ENCODE measurements around the gene OGFOD2.

DNA sequence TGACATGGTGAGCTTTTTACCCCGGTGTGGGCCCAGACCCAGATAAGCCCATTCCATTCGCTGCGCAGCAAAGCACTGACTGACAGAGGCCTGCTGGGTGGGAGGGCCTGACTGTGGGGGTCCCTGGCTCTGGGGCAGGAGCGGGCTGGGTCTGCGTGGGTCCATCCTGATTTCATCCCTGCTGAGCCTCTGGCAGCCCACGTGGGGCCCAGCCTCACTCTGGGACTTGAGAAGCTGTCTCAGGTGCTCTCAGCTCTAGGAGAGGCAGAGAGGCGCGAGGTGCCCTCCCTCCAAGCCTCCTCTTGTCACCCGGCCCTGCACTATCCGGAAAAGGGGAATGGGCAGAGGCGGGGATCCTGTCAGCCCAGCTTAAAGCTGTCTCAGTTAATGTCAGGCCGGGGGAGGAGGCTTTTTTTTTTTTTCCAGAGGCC is 9.7 kb upstream of the OGFOD2 start:
- no peak for TF ChIP-seq POLR2AphosphoS5 (IDR thresholded peaks at IDR 0.05; ENCODE audit: control insufficient read depth, insufficient read depth, low read depth, low read length)
- no peak for TF ChIP-seq CHD4 (IDR thresholded peaks at IDR 0.05; ENCODE audit: insufficient read depth, insufficient replicate concordance, low read depth, low read length, poor library complexity, severe bottlenecking)
- no peak for TF ChIP-seq EGR1 (conservative IDR thresholded peaks at IDR 0.05)
- TF ChIP-seq HNRNPK (IDR thresholded peaks at IDR 0.05; ENCODE audit: low read depth, low read length, poor library complexity, severe bottlenecking), result no peak
- TF ChIP-seq ZNF174 (CRISPR knock-in tag; IDR thresholded peaks at IDR 0.05), result no peak
- TF ChIP-seq, protein P1, sequence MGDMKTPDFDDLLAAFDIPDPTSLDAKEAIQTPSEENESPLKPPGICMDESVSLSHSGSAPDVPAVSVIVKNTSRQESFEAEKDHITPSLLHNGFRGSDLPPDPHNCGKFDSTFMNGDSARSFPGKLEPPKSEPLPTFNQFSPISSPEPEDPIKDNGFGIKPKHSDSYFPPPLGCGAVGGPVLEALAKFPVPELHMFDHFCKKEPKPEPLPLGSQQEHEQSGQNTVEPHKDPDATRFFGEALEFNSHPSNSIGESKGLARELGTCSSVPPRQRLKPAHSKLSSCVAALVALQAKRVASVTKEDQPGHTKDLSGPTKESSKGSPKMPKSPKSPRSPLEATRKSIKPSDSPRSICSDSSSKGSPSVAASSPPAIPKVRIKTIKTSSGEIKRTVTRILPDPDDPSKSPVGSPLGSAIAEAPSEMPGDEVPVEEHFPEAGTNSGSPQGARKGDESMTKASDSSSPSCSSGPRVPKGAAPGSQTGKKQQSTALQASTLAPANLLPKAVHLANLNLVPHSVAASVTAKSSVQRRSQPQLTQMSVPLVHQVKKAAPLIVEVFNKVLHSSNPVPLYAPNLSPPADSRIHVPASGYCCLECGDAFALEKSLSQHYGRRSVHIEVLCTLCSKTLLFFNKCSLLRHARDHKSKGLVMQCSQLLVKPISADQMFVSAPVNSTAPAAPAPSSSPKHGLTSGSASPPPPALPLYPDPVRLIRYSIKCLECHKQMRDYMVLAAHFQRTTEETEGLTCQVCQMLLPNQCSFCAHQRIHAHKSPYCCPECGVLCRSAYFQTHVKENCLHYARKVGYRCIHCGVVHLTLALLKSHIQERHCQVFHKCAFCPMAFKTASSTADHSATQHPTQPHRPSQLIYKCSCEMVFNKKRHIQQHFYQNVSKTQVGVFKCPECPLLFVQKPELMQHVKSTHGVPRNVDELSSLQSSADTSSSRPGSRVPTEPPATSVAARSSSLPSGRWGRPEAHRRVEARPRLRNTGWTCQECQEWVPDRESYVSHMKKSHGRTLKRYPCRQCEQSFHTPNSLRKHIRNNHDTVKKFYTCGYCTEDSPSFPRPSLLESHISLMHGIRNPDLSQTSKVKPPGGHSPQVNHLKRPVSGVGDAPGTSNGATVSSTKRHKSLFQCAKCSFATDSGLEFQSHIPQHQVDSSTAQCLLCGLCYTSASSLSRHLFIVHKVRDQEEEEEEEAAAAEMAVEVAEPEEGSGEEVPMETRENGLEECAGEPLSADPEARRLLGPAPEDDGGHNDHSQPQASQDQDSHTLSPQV (IDR thresholded peaks at IDR 0.05), result no peak
- no peak for TF ChIP-seq CAMTA2 (CRISPR knock-in tag; conservative IDR thresholded peaks at IDR 0.05)
- TF ChIP-seq CBX2 (IDR thresholded peaks at IDR 0.05; ENCODE audit: insufficient read depth, low read length, poor library complexity, severe bottlenecking), result no peak
- no peak for TF ChIP-seq RUNX1 (IDR thresholded peaks at IDR 0.05; ENCODE audit: low read depth)
- TF ChIP-seq TAF1 (IDR thresholded peaks at IDR 0.05; ENCODE audit: control insufficient read depth, extremely low read depth, insufficient read depth, low read length, severe bottlenecking), result no peak
- TF ChIP-seq SRF (CRISPR knock-in tag; IDR thresholded peaks at IDR 0.05), result no peak
- TF ChIP-seq PYGO2 (tag; IDR thresholded peaks at IDR 0.05), result no peak
- no peak for TF ChIP-seq RAD51 (IDR thresholded peaks at IDR 0.05; ENCODE audit: borderline replicate concordance, low read depth)
- no peak for TF ChIP-seq STAT6 (CRISPR knock-in tag; IDR thresholded peaks at IDR 0.05)

Data from K562 (cell line).